ENCODE measurements around the gene FAM89A.

DNA sequence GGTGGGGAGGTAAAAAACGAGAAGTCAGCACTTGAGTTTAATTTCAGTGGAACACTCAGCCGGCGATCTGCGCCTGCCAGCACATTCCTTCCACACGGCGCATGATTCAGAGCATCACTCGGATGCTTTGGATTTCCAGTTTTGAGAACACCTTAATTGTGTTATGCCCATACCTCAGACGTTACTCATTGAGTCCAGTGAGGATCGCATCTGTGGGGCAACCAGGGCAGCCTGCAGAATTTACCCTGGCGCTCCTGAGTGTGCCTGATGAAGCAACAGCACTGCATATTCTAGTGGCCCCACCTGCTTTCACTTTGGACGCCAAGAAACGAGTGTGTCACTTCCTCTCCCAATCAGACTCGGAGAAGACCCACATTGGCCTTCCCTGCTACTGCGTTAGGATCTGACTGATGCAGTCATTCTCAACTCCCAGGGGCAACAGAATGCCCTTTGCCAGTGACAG is 19.9 kb downstream of the FAM89A start:
- TF ChIP-seq, protein P1, sequence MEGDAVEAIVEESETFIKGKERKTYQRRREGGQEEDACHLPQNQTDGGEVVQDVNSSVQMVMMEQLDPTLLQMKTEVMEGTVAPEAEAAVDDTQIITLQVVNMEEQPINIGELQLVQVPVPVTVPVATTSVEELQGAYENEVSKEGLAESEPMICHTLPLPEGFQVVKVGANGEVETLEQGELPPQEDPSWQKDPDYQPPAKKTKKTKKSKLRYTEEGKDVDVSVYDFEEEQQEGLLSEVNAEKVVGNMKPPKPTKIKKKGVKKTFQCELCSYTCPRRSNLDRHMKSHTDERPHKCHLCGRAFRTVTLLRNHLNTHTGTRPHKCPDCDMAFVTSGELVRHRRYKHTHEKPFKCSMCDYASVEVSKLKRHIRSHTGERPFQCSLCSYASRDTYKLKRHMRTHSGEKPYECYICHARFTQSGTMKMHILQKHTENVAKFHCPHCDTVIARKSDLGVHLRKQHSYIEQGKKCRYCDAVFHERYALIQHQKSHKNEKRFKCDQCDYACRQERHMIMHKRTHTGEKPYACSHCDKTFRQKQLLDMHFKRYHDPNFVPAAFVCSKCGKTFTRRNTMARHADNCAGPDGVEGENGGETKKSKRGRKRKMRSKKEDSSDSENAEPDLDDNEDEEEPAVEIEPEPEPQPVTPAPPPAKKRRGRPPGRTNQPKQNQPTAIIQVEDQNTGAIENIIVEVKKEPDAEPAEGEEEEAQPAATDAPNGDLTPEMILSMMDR (optimal IDR thresholded peaks at IDR 0.05 in 1 of 3, IDR thresholded peaks at IDR 0.05 in 1 of 3, conservative IDR thresholded peaks at IDR 0.05 in 1 of 3; ENCODE audit: extremely low read depth in 1 of 3, insufficient read depth in 2 of 3, low read length in 3 of 3), result peak; percentile 54 to 68 (median 59)
- TF ChIP-seq EZH2 (IDR thresholded peaks at IDR 0.05; ENCODE audit: low read length), result no peak

Data from keratinocyte (primary cell).